Liver (tissue), 9 donors: ENCODE data around the gene GALNT10. TPM values are rescaled to one million over a fixed set of nuclear protein-coding genes. Genes with fewer than 3 reads are reported as not detected.

Source experiments
- DNase-seq: peaks from one replicate; pipeline ENCODE4 v3.0.0-alpha.2; 2017; ENCODE audit warnings: low spot score
- H3K27ac ChIP-seq, 2 donors: one replicate each; pipeline ENCODE4 v1.7.0; 2013; ENCODE audit warnings: inconsistent platforms in 2 of 2, low read length in 2 of 2, control low read depth in 1 of 2, low read depth in 1 of 2, mild to moderate bottlenecking in 1 of 2
- H3K27me3 ChIP-seq, 4 donors: one replicate each; pipeline versions ENCODE4 v1.6.1 to v1.7.0; 2013; ENCODE audit warnings: low read length in 3 of 4, inconsistent platforms in 1 of 4, mild to moderate bottlenecking in 1 of 4, moderate library complexity in 1 of 4; ENCODE audit not compliant: control insufficient read depth in 4 of 4, insufficient read depth in 4 of 4
- H3K36me3 ChIP-seq, 4 donors: one replicate each; pipeline versions ENCODE4 v1.6.1 to v1.7.0; 2013; ENCODE audit warnings: low read length in 3 of 4, mild to moderate bottlenecking in 3 of 4, low read depth in 1 of 4, moderate library complexity in 1 of 4; ENCODE audit not compliant: control insufficient read depth in 4 of 4, insufficient read depth in 3 of 4
- H3K4me1 ChIP-seq, 4 donors: one replicate each; pipeline versions ENCODE4 v1.6.1 to v1.7.0; 2013; ENCODE audit warnings: low read length in 3 of 4, mild to moderate bottlenecking in 3 of 4, moderate library complexity in 1 of 4; ENCODE audit not compliant: control insufficient read depth in 4 of 4, insufficient read depth in 4 of 4
- H3K4me3 ChIP-seq, 3 donors: one replicate each; pipeline versions ENCODE4 v1.6.1 to v1.7.0; 2013; ENCODE audit warnings: low read length in 3 of 3, control low read depth in 1 of 3, low read depth in 1 of 3, mild to moderate bottlenecking in 1 of 3
- H3K9ac ChIP-seq, 2 donors: one replicate each; pipeline ENCODE4 v1.7.0; 2013; ENCODE audit warnings: low read length in 2 of 2, mild to moderate bottlenecking in 2 of 2, moderate library complexity in 2 of 2, control low read depth in 1 of 2, low read depth in 1 of 2
- H3K9me3 ChIP-seq, 4 donors: one replicate each; pipeline versions ENCODE4 v1.6.1 to v1.7.0; 2013; ENCODE audit warnings: low read length in 3 of 4; ENCODE audit not compliant: control insufficient read depth in 4 of 4
- ATF3 ChIP-seq: IDR thresholded peaks from 2 replicates; pipeline ENCODE4 v1.6.1; 2016; ENCODE audit warnings: antibody characterized with exemption
- CTCF ChIP-seq: fragments of 150-350 bp; IDR thresholded peaks from 2 replicates; pipeline ENCODE4 v1.5.1; 2017; ENCODE audit warnings: improper control_type of control experiment, low read depth, low read length; ENCODE audit not compliant: missing input control
- EGR1 ChIP-seq, 2 donors: IDR thresholded peaks; 2 replicates each; pipeline ENCODE4 v1.6.1; 2016 to 2018; ENCODE audit warnings: antibody characterized with exemption in 2 of 2, low read depth in 2 of 2
- FOXA1 ChIP-seq: IDR thresholded peaks from 2 replicates; pipeline ENCODE4 v1.6.1; 2016; ENCODE audit warnings: antibody characterized with exemption
- FOXA2 ChIP-seq: IDR thresholded peaks from 2 replicates; pipeline ENCODE4 v1.6.1; 2016; ENCODE audit warnings: antibody characterized with exemption
- GABPA ChIP-seq, 2 donors: IDR thresholded peaks in 1 of 2; conservative IDR thresholded peaks in 1 of 2; 2 replicates each; pipeline ENCODE4 v1.6.1; 2016; ENCODE audit warnings: antibody characterized with exemption in 2 of 2, mild to moderate bottlenecking in 1 of 2, moderate library complexity in 1 of 2
- JUND ChIP-seq, 2 donors: IDR thresholded peaks; 2 replicates each; pipeline ENCODE4 v1.6.1; 2016; ENCODE audit warnings: antibody characterized with exemption in 2 of 2
- MAX ChIP-seq: IDR thresholded peaks from 2 replicates; pipeline ENCODE4 v1.6.1; 2016; ENCODE audit warnings: antibody characterized with exemption
- NR2F2 ChIP-seq: IDR thresholded peaks from 2 replicates; pipeline ENCODE4 v1.6.1; 2016; ENCODE audit warnings: antibody characterized with exemption
- RAD21 ChIP-seq, 2 donors: IDR thresholded peaks; 2 replicates each; pipeline ENCODE4 v1.6.1; 2016; ENCODE audit warnings: antibody characterized with exemption in 2 of 2, mild to moderate bottlenecking in 2 of 2
- REST ChIP-seq: IDR thresholded peaks from 2 replicates; pipeline ENCODE4 v1.6.1; 2016; ENCODE audit warnings: antibody characterized with exemption, mild to moderate bottlenecking
- RXRA ChIP-seq, 2 donors: IDR thresholded peaks; 2 replicates each; pipeline ENCODE4 v1.6.1; 2017 to 2018; ENCODE audit warnings: antibody characterized with exemption in 2 of 2, mild to moderate bottlenecking in 1 of 2
- SP1 ChIP-seq: IDR thresholded peaks from 2 replicates; pipeline ENCODE4 v1.6.1; 2018; ENCODE audit warnings: antibody characterized with exemption, mild to moderate bottlenecking
- TAF1 ChIP-seq: conservative IDR thresholded peaks from 2 replicates; pipeline ENCODE4 v1.6.1; 2016; ENCODE audit warnings: antibody characterized with exemption, mild to moderate bottlenecking
- YY1 ChIP-seq: IDR thresholded peaks from 2 replicates; pipeline ENCODE4 v1.6.1; 2016; ENCODE audit warnings: antibody characterized with exemption, mild to moderate bottlenecking
- ZBTB33 ChIP-seq: IDR thresholded peaks from 2 replicates; pipeline ENCODE4 v1.6.1; 2016; ENCODE audit warnings: antibody characterized with exemption
- WGBS: extraction: QIAGEN DNeasy Blood & Tissue Kit; methylation state at CpG from one replicate; pipeline ENCODE4 v1.1.7; 2013; 5-methylcytosine and 5-hydroxymethylcytosine counted together
- polyA plus RNA-seq, 2 donors: library from polyadenylated mRNA; stranded (reverse) in 1 of 2; unstranded in 1 of 2; fragments of 200-250 nt in 1 of 2; fragments of >200 nt in 1 of 2; fragmentation: Nextera tagmentation in 1 of 2; extraction: Ambion mirVana in 1 of 2; gene quantifications; one replicate each; pipeline versions ENCODE4 v1.2.1 to v1.2.3, GENCODE V29; 2013 to 2015
- total RNA-seq, 2 donors: library from RNA; depleted of rRNA; stranded (reverse); fragments of >200 nt; gene quantifications; one replicate each; pipeline ENCODE4 v1.2.3, GENCODE V29; 2014
- donor health status: healthy.
- donor health status: healthy.
- donor health status: healthy.
- donor health status: healthy.
- donor health status: healthy.

Gene GALNT10
- total and polyA plus RNA-seq, 4 donors: 1.1 to 17.8 (median 5.3) TPM

GRCh38 chr5:154162539-154163151 lies 27.9 kb upstream of the GALNT10 start:
- no peak for DNase-seq
- WGBS: 67% methylated on average over 6 of the region's 6 CpGs
- Histone ChIP-seq H3K4me1 (no peaks in the 10 kb centered on the region), H3K27me3 (no peaks in the 10 kb centered on the region), H3K9me3 (no peaks in the 10 kb centered on the region), H3K27ac (no peak overlapping the region), H3K4me3 (no peak overlapping the region), H3K9ac (no peak overlapping the region), H3K36me3 (no peaks in the 10 kb centered on the region)
- TF ChIP-seq EGR1 (IDR thresholded peaks at IDR 0.05; ENCODE audit: low read depth in 2 of 2) (no peak), ZBTB33 (no peak), CTCF (no peak), GABPA (IDR thresholded peaks at IDR 0.05 in 1 of 2, conservative IDR thresholded peaks at IDR 0.05 in 1 of 2) (no peak), JUND (IDR thresholded peaks at IDR 0.05) (no peak), TAF1 (no peak), FOXA2 (no peak), NR2F2 (no peak), ATF3 (no peak), YY1 (no peak), MAX (no peak), RXRA (IDR thresholded peaks at IDR 0.05) (no peak), RAD21 (IDR thresholded peaks at IDR 0.05) (no peak), FOXA1 (no peak), SP1 (no peak)

GRCh38 chr5:154163327-154164248 lies 26.9 kb upstream of the GALNT10 start:
- DNase-seq: no peak
- H3K27me3 ChIP-seq: no peaks in the 10 kb centered on the region
- WGBS: 78% methylated on average over 4 of the region's 4 CpGs
- H3K4me3 ChIP-seq: no peak overlapping the region
- no peaks in the 10 kb centered on the region for H3K4me1 ChIP-seq
- no peaks in the 10 kb centered on the region for H3K9me3 ChIP-seq
- no peak for TF ChIP-seq FOXA1
- no peak for TF ChIP-seq TAF1
- no peak for TF ChIP-seq ZBTB33
- TF ChIP-seq REST: no peak
- TF ChIP-seq NR2F2: no peak
- no peak for TF ChIP-seq YY1
- H3K36me3 ChIP-seq: no peaks in the 10 kb centered on the region
- no peak overlapping the region for H3K9ac ChIP-seq
- no peak overlapping the region for H3K27ac ChIP-seq
